HFFc6 (cell line): ENCODE results near the gene KATNIP. TPM values are rescaled to one million over a fixed set of nuclear protein-coding genes. Genes with fewer than 3 reads are reported as not detected.

Experiments
- DNase-seq: peaks from one replicate; pipeline ENCODE4 v3.0.0-alpha.2; 2018
- H3K27ac Mint-ChIP-seq: 2 replicates; pipeline ENCODE4 v1.8.0; 2020; ENCODE audit warnings: mild to moderate bottlenecking, mixed read lengths
- H3K27me3 Mint-ChIP-seq: 2 replicates; pipeline ENCODE4 v1.8.0; 2021; ENCODE audit warnings: mild to moderate bottlenecking, moderate library complexity, mixed read lengths; ENCODE audit not compliant: insufficient read depth
- H3K36me3 Mint-ChIP-seq: 2 replicates; pipeline ENCODE4 v1.8.0; 2021; ENCODE audit warnings: low read depth, mixed read lengths
- H3K4me1 Mint-ChIP-seq: 2 replicates; pipeline ENCODE4 v1.8.0; 2020; ENCODE audit warnings: low read depth, mixed read lengths
- H3K4me3 Mint-ChIP-seq: 2 replicates; pipeline ENCODE4 v1.8.0; 2020; ENCODE audit warnings: mild to moderate bottlenecking, moderate library complexity, mixed read lengths
- H3K9me3 Mint-ChIP-seq: 2 replicates; pipeline ENCODE4 v1.8.0; 2020; ENCODE audit warnings: mild to moderate bottlenecking, mixed read lengths
- CTCF ChIP-seq: fragments of 200-600 bp; sonication (generic); IDR thresholded peaks from 2 replicates; pipeline ENCODE4 v1.5.0; 2021; ENCODE audit warnings: antibody characterized with exemption, mild to moderate bottlenecking
- long read RNA-seq: library from polyadenylated mRNA; unstranded; transcript quantifications from one replicate; pipeline ENCODE4 v2.0.0, GENCODE V29; 2019
- total RNA-seq, 6 experiments: library from RNA; stranded (reverse); fragmentation: NEBNext Ultra II Directional; extraction: Animal tissue kit (Norgen Biotek cat#: 25700); gene quantifications; 2 replicates in 1 of 6; 3 replicates in 5 of 6; pipeline ENCODE4 v1.2.3, GENCODE V29; 2021

KATNIP gene
- total RNA-seq = 10 to 100 TPM; 18.6 to 24.1 (median 19.9) TPM
- long read RNA-seq, partial matches to known transcripts = 5 of 11 reads
- long read RNA-seq, other reads (novel, unspliced or antisense) = 6 of 11 reads

GRCh38 chr16:27549746-27550581, at the start of gene KATNIP, which contains the start of gene GTF3C1:
Gene KATNIP (plus strand): TSS chr16:27550144. CDS start chr16:27550171, 27 bp downstream.
Gene GTF3C1 (minus strand): TSS chr16:27549913. CDS start chr16:27549890, 23 bp downstream.
- Mint-ChIP-seq H3K4me1 (peaks cover 41% of the 10 kb centered on the region), H3K4me3 (peak within 1 kb of the TSS; percentile 94), H3K27ac (peak within 1 kb of the TSS; percentile 97), H3K9me3 (no peaks in the 10 kb centered on the region), H3K36me3 (peaks cover 13% of the 10 kb centered on the region), H3K27me3 (peaks cover 4% of the 10 kb centered on the region; the same call in 1 of the 2 replicates)
- no peak for TF ChIP-seq CTCF
- DNase-seq = peak; percentile 98

- no peaks in the 10 kb centered on the region for H3K9me3 Mint-ChIP-seq
- TF ChIP-seq CTCF = no peak
- H3K4me3 Mint-ChIP-seq = no peak overlapping the region
- DNase-seq = no peak
- peaks cover 18% of the 10 kb centered on the region for H3K4me1 Mint-ChIP-seq
- H3K36me3 Mint-ChIP-seq = peaks cover 66% of the 10 kb centered on the region
- no peak overlapping the region for H3K27ac Mint-ChIP-seq
- peaks cover 2% of the 10 kb centered on the region; the same call in 1 of the 2 replicates for H3K27me3 Mint-ChIP-seq
Measured at GRCh38 chr16:27500801-27501200, 49.1 kb upstream of the KATNIP start.

GRCh38 chr16:27503662-27504061, 46.3 kb upstream of the KATNIP start:
- Mint-ChIP-seq H3K4me3 (no peak overlapping the region), H3K27ac (peak overlapping the region; percentile 70), H3K4me1 (peaks cover 13% of the 10 kb centered on the region), H3K9me3 (no peaks in the 10 kb centered on the region), H3K27me3 (no peaks in the 10 kb centered on the region), H3K36me3 (peaks cover 71% of the 10 kb centered on the region)
- peak; percentile 63 for DNase-seq
- no peak for TF ChIP-seq CTCF

- no peak overlapping the region for H3K27ac Mint-ChIP-seq
- no peak for TF ChIP-seq CTCF
- no peak for DNase-seq
Measured at GRCh38 chr16:27505297-27506236, 44.4 kb upstream of the KATNIP start.

GRCh38 chr16:27506771-27507170, 43.2 kb upstream of the KATNIP start:
- no peak for DNase-seq
- TF ChIP-seq CTCF = no peak
- peaks cover 13% of the 10 kb centered on the region for H3K4me1 Mint-ChIP-seq
- peaks cover 67% of the 10 kb centered on the region for H3K36me3 Mint-ChIP-seq
- no peak overlapping the region for H3K4me3 Mint-ChIP-seq
- no peak overlapping the region for H3K27ac Mint-ChIP-seq
- H3K27me3 Mint-ChIP-seq = no peaks in the 10 kb centered on the region
- H3K9me3 Mint-ChIP-seq = no peaks in the 10 kb centered on the region

More at GRCh38 chr16:27505297-27506236, 44.4 kb upstream of the KATNIP start:
- H3K4me1 Mint-ChIP-seq = peaks cover 13% of the 10 kb centered on the region
- no peaks in the 10 kb centered on the region for H3K9me3 Mint-ChIP-seq
- H3K4me3 Mint-ChIP-seq = no peak overlapping the region
- no peaks in the 10 kb centered on the region for H3K27me3 Mint-ChIP-seq
- peaks cover 69% of the 10 kb centered on the region for H3K36me3 Mint-ChIP-seq
